GM12878 (cell line): ENCODE data around the gene GANC. TPM values are rescaled to one million over a fixed set of nuclear protein-coding genes. Genes with fewer than 3 reads are reported as not detected.

Experiments
- ATAC-seq: fragments of 200-7000 bp; cut with Tn5 transposase; 3 replicates; pipeline ENCODE4 v1.9.1; 2020; ENCODE audit warnings: mild to moderate bottlenecking, moderate library complexity
- BruUV-seq: library from RNA; stranded (reverse); fragments of 400-500 nt; replicated peaks from 2 replicates; lab custom pipeline; 2021; lab: Mats Ljungman, UMichigan
- CTCF ChIA-PET: fragments of 300-600 bp; sonication (Branson Sonifier 250); formaldehyde crosslinking; extraction: SDS; loops from one replicate; lab custom pipeline; 2021; ENCODE audit warnings: inconsistent platforms; lab: Yijun Ruan, JAX
- POLR2A ChIA-PET: fragments of 350-600 bp; formaldehyde crosslinking; extraction: SDS; loops from one replicate; lab custom pipeline; 2021; ENCODE audit warnings: inconsistent platforms; lab: Charles Lee
- RAD21 ChIA-PET: fragments of 300-600 bp; sonication (Branson Sonifier 250); formaldehyde crosslinking; loops from one replicate; lab custom pipeline; 2023; ENCODE audit warnings: antibody characterized with exemption; ENCODE audit not compliant: unreplicated experiment; lab: Charles Lee
- SMC1A ChIA-PET: fragments of 300-600 bp; sonication (Branson Sonifier 250); formaldehyde crosslinking; loops from one replicate; lab custom pipeline; 2023; ENCODE audit not compliant: unreplicated experiment, uncharacterized antibody; lab: Charles Lee
- DNase-seq: peaks from one replicate; pipeline ENCODE4 v3.0.0-alpha.2; 2011; ENCODE audit warnings: low read depth, low spot score
- FAIRE-seq: peaks from 3 replicates; lab custom pipeline; 2011; peaks lifted over from hg19 to GRCh38; lab: Jason Lieb, UNC
- H2AFZ ChIP-seq: 2 replicates; pipeline ENCODE4 v1.6.0; 2011; ENCODE audit warnings: low read depth, low read length, control low read depth; ENCODE audit not compliant: control insufficient read depth
- H3K27ac ChIP-seq: 2 replicates; pipeline ENCODE4 v1.5.1; 2011; ENCODE audit warnings: control low read depth; ENCODE audit not compliant: control insufficient read depth, insufficient read depth
- H3K27me3 ChIP-seq, 2 experiments: replicated peaks in 1 of 2; 2 replicates each; pipeline versions ENCODE4 v1.6.0 to v1.6.1; 2011; ENCODE audit warnings: low read length in 1 of 2; ENCODE audit not compliant: control insufficient read depth in 2 of 2, insufficient read depth in 2 of 2
- H3K36me3 ChIP-seq, 2 experiments: 2 replicates each; pipeline ENCODE4 v1.5.1; 2011; ENCODE audit warnings: low read length in 1 of 2; ENCODE audit not compliant: control insufficient read depth in 2 of 2, insufficient read depth in 2 of 2
- H3K4me1 ChIP-seq: 2 replicates; pipeline ENCODE4 v1.6.1; 2011; ENCODE audit warnings: mild to moderate bottlenecking, low read length, moderate library complexity, mixed read lengths; ENCODE audit not compliant: control insufficient read depth, insufficient read depth
- H3K4me2 ChIP-seq: 2 replicates; pipeline ENCODE4 v1.6.0; 2011; ENCODE audit warnings: control low read depth; ENCODE audit not compliant: control insufficient read depth, insufficient read depth
- H3K4me3 ChIP-seq: fragments of 200-600 bp; sonication (generic); 2 replicates; pipeline ENCODE4 v1.5.1; 2016
- H3K79me2 ChIP-seq: 2 replicates; pipeline ENCODE4 v1.6.0; 2011; ENCODE audit warnings: low read length; ENCODE audit not compliant: control insufficient read depth, insufficient read depth
- H3K9ac ChIP-seq: 2 replicates; pipeline ENCODE4 v1.8.0; 2011; ENCODE audit warnings: low read length, control low read depth, mixed read lengths; ENCODE audit not compliant: control insufficient read depth, insufficient read depth
- H3K9me3 ChIP-seq: replicated peaks from 3 replicates; pipeline ENCODE4 v1.5.1; 2011; ENCODE audit warnings: mild to moderate bottlenecking, low read length; ENCODE audit not compliant: control insufficient read depth, insufficient read depth
- H4K20me1 ChIP-seq: 2 replicates; pipeline ENCODE4 v1.6.0; 2011; ENCODE audit not compliant: control insufficient read depth, insufficient read depth
- BACH1 ChIP-seq: fragments of 450-650 bp; IDR thresholded peaks from 2 replicates; pipeline ENCODE4 v1.6.1; 2017; ENCODE audit warnings: mild to moderate bottlenecking, borderline replicate concordance
- EGR1 ChIP-seq, 2 experiments: IDR thresholded peaks; 1 replicate in 1 of 2; 2 replicates in 1 of 2; pipeline ENCODE4 v1.6.1; 2011 to 2012; ENCODE audit warnings: low read depth in 2 of 2, low read length in 2 of 2, borderline replicate concordance in 1 of 2, mild to moderate bottlenecking in 1 of 2, moderate library complexity in 1 of 2
- WGBS: methylation state at CpG from one replicate; pipeline ENCODE4 v1.1.6; 2016; ENCODE audit warnings: low lambda C conversion rate; ENCODE audit not compliant: insufficient replicate concordance, insufficient coverage; ENCODE audit errors: missing lambda C conversion rate; 5-methylcytosine and 5-hydroxymethylcytosine counted together
- in situ Hi-C: fragments of 300-500 bp; cut with MboI; formaldehyde crosslinking; loops from 9 replicates; pipeline ENCODE4 v1.14.3; 2018; ENCODE audit warnings: mixed read lengths
- intact Hi-C: fragments of 100-400 bp; cut with micrococcal nuclease; formaldehyde crosslinking; loops from one replicate; pipeline ENCODE4 v1.14.2; 2022; ENCODE audit not compliant: unreplicated experiment
- polyA plus RNA-seq, 11 experiments: library from polyadenylated mRNA; depleted of rRNA in 4 of 11; unstranded in 6 of 11; stranded (reverse) in 5 of 11; fragments of >200 nt; fragmentation: Nextera tagmentation in 4 of 11; fragmentation: Illumina TruSeq in 1 of 11; extraction: Ambion mirVana in 4 of 11; extraction: Trizol in 1 of 11; gene quantifications; 1 replicate in 1 of 11; 2 replicates in 10 of 11; pipeline versions ENCODE4 v1.2.1 to v1.2.3, GENCODE V29; 2011 to 2016; ENCODE audit warnings: inconsistent platforms in 2 of 11, missing spikeins in 2 of 11, low read depth in 1 of 11
- total RNA-seq, 4 experiments: library from RNA; depleted of rRNA in 3 of 4; stranded (reverse); fragments of >200 nt in 3 of 4; fragmentation: Illumina TruSeq in 1 of 4; extraction: Trizol in 1 of 4; gene quantifications; 2 replicates each; pipeline versions ENCODE4 v1.2.1 to v1.2.3, GENCODE V29; 2013 to 2021
- TF ChIP-seq, protein P1 (sequence below), 3 experiments: IDR thresholded peaks in 2 of 3; conservative IDR thresholded peaks in 1 of 3; 2 replicates each; pipeline ENCODE4 v1.5.1; 2011; ENCODE audit warnings: low read depth in 3 of 3, low read length in 3 of 3, mild to moderate bottlenecking in 3 of 3, control low read depth in 2 of 3, moderate library complexity in 2 of 3, inconsistent platforms in 1 of 3, mixed read lengths in 1 of 3; ENCODE audit not compliant: control insufficient read depth in 2 of 3, insufficient read depth in 1 of 3; ENCODE audit errors: extremely low read depth in 1 of 3
- TF ChIP-seq, protein P2 (sequence below): fragments of 450-650 bp; IDR thresholded peaks from 2 replicates; pipeline ENCODE4 v1.6.1; 2018; ENCODE audit warnings: mild to moderate bottlenecking, low read depth, moderate library complexity; ENCODE audit not compliant: partially characterized antibody
- TF ChIP-seq, protein P3 (sequence below): IDR thresholded peaks from 2 replicates; pipeline ENCODE4 v1.6.1; 2012; ENCODE audit warnings: low read length, inconsistent platforms

GANC gene
- total and polyA plus RNA-seq, 10 of the 15 experiments (the other 5 are each of a cell fraction or from before 2014, with no cell fraction given), result 11.3 to 35.3 (median 23.0) TPM

DNA sequence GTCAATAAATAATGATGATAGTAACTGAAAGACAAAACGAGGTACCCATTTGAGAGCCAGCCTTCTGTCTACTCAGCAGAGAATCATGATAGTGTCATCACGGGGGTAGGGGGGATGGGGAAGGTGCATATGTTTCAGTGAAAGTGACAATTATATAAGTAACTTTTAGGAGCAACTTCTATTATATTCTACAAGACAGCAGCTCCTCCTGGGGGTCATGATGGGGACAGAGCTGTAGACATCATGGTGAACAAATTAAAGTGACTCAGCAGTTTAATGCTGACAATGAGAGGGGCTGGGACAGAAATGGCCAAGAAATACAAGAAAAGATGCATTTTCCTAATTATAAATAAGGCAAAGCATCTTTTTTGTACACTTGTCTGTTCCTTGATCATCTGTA is 98.1 kb downstream of the GANC start (continued):
- peak; percentile 29; the same call in 1 of the 2 replicates for TF ChIP-seq BACH1

DNA sequence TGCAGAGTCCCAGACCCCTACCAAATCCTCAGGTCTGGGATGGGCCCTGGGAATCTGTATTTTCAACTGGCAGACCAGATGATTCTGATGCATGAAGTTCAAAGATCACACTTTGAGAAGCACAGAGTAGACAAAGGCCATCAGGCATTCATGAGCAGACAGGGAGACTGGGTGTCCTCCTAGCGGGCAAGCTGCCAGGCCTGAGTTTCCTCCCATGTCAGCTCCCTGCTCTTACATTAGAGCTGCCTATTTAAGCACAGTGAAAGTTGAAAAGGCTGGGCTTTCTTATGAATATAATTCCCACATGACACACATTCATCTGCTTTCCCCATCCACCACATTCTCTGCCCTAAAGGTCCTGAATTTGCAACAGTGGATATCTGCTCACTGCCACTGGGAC is 100.3 kb downstream of the GANC start:
- in situ Hi-C loops (no loop called here), intact Hi-C loops (no loop called here)
- Histone ChIP-seq H3K79me2 (no peaks in the 10 kb centered on the region), H3K4me1 (no peaks in the 10 kb centered on the region), H3K27ac (no peak overlapping the region), H3K4me2 (no peak overlapping the region), H3K9me3 (no peaks in the 10 kb centered on the region; the same call in 1 of the 3 replicates), H3K9ac (no peak overlapping the region), H3K4me3 (no peak overlapping the region), H2AFZ (no peak overlapping the region), H4K20me1 (no peaks in the 10 kb centered on the region), H3K27me3 (no peaks in the 10 kb centered on the region), H3K36me3 (no peaks in the 10 kb centered on the region)
- ChIA-PET CTCF (interaction anchor here (2.3 kb wide), 1 partner anchor 12 kb away, joined by 9 read pairs; no protein-coding TSS in a partner anchor), RAD21 (no interaction called here), SMC1A (no interaction called here), POLR2A (no interaction called here)
- ATAC-seq, result no peak
- WGBS, result 38% methylated on average over 1 of the region's 1 CpG
- DNase-seq, result no peak
- no peak for FAIRE-seq
- no TSS peak for BruUV-seq
- TF ChIP-seq EGR1 (IDR thresholded peaks at IDR 0.05; ENCODE audit: borderline replicate concordance in 1 of 2, low read depth in 2 of 2, low read length in 2 of 2), result no peak
- TF ChIP-seq, protein P1, sequence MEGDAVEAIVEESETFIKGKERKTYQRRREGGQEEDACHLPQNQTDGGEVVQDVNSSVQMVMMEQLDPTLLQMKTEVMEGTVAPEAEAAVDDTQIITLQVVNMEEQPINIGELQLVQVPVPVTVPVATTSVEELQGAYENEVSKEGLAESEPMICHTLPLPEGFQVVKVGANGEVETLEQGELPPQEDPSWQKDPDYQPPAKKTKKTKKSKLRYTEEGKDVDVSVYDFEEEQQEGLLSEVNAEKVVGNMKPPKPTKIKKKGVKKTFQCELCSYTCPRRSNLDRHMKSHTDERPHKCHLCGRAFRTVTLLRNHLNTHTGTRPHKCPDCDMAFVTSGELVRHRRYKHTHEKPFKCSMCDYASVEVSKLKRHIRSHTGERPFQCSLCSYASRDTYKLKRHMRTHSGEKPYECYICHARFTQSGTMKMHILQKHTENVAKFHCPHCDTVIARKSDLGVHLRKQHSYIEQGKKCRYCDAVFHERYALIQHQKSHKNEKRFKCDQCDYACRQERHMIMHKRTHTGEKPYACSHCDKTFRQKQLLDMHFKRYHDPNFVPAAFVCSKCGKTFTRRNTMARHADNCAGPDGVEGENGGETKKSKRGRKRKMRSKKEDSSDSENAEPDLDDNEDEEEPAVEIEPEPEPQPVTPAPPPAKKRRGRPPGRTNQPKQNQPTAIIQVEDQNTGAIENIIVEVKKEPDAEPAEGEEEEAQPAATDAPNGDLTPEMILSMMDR (IDR thresholded peaks at IDR 0.05 in 2 of 3, conservative IDR thresholded peaks at IDR 0.05 in 1 of 3; ENCODE audit: control insufficient read depth in 2 of 3, extremely low read depth in 1 of 3, insufficient read depth in 1 of 3, low read depth in 3 of 3, low read length in 3 of 3), result no peak
- TF ChIP-seq, protein P2, sequence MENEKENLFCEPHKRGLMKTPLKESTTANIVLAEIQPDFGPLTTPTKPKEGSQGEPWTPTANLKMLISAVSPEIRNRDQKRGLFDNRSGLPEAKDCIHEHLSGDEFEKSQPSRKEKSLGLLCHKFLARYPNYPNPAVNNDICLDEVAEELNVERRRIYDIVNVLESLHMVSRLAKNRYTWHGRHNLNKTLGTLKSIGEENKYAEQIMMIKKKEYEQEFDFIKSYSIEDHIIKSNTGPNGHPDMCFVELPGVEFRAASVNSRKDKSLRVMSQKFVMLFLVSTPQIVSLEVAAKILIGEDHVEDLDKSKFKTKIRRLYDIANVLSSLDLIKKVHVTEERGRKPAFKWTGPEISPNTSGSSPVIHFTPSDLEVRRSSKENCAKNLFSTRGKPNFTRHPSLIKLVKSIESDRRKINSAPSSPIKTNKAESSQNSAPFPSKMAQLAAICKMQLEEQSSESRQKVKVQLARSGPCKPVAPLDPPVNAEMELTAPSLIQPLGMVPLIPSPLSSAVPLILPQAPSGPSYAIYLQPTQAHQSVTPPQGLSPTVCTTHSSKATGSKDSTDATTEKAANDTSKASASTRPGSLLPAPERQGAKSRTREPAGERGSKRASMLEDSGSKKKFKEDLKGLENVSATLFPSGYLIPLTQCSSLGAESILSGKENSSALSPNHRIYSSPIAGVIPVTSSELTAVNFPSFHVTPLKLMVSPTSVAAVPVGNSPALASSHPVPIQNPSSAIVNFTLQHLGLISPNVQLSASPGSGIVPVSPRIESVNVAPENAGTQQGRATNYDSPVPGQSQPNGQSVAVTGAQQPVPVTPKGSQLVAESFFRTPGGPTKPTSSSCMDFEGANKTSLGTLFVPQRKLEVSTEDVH, result no peak
- TF ChIP-seq, protein P3, sequence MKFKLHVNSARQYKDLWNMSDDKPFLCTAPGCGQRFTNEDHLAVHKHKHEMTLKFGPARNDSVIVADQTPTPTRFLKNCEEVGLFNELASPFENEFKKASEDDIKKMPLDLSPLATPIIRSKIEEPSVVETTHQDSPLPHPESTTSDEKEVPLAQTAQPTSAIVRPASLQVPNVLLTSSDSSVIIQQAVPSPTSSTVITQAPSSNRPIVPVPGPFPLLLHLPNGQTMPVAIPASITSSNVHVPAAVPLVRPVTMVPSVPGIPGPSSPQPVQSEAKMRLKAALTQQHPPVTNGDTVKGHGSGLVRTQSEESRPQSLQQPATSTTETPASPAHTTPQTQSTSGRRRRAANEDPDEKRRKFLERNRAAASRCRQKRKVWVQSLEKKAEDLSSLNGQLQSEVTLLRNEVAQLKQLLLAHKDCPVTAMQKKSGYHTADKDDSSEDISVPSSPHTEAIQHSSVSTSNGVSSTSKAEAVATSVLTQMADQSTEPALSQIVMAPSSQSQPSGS, result no peak
